ENCODE data around the gene AFG3L2.

DNA sequence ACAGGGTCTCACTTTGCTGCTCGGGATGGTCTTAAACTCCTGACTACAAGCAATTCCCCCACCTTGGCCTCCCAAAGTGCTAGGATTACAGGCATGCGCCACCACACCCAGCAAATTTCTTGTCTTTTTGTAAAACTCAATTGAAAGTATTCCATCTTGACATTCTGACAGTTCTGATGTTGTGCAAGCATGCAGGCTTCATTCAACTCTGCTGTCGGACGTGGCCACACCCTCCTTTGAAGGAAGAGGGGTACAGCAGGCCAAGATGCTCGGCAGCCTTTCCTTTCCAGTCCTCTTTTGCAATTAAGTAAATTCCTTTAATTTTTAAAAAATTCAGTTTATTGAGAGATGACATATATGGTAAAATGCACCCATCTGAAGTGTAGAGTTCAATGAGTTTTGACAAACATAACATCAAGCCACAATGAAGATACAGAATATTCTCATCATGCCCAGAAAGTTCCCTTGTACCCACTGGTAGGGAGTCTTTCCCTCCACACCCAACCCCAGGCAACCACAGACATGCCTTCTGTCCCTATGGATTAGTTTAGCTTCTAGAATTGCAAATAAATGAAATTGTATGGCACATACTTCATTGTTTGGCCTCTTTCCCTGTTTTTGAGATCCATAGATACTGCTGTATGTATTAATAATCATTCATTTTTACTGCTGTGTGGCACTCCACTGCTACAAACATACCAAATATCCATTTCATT is 35.9 kb downstream of the AFG3L2 start:
- TF ChIP-seq, protein P1, sequence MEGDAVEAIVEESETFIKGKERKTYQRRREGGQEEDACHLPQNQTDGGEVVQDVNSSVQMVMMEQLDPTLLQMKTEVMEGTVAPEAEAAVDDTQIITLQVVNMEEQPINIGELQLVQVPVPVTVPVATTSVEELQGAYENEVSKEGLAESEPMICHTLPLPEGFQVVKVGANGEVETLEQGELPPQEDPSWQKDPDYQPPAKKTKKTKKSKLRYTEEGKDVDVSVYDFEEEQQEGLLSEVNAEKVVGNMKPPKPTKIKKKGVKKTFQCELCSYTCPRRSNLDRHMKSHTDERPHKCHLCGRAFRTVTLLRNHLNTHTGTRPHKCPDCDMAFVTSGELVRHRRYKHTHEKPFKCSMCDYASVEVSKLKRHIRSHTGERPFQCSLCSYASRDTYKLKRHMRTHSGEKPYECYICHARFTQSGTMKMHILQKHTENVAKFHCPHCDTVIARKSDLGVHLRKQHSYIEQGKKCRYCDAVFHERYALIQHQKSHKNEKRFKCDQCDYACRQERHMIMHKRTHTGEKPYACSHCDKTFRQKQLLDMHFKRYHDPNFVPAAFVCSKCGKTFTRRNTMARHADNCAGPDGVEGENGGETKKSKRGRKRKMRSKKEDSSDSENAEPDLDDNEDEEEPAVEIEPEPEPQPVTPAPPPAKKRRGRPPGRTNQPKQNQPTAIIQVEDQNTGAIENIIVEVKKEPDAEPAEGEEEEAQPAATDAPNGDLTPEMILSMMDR (IDR thresholded peaks at IDR 0.05; ENCODE audit: low read length), result no peak
- no peak for TF ChIP-seq EZH2 (IDR thresholded peaks at IDR 0.05; ENCODE audit: borderline replicate concordance, low read length)

Measured in OCI-LY1 (cell line).